Activated CD8-positive, alpha-beta T cell treated with anti-CD3 and anti-CD28 coated beads for 36 hours (primary cell): ENCODE results near the gene OR2A25. TPM values are rescaled to one million over a fixed set of nuclear protein-coding genes. Genes with fewer than 3 reads are reported as not detected.
"Not testable (repeated sequence)": the region's sequence is repeated elsewhere in the genome, so short reads cannot be mapped to it uniquely, and the experiment has no call there.

Experiments
- ATAC-seq: fragments of 200-7000 bp; cut with Tn5 transposase; one replicate; pipeline ENCODE4 v1.10.0; 2021; ENCODE audit warnings: mild to moderate bottlenecking, moderate library complexity
- CTCF ChIA-PET: fragments of 350-600 bp; sonication (Branson Sonifier 250); formaldehyde crosslinking; loops from one replicate; lab custom pipeline; 2021; ENCODE audit warnings: antibody characterized with exemption; lab: Charles Lee
- POLR2A ChIA-PET: fragments of 350-600 bp; sonication (Branson Sonifier 250); formaldehyde crosslinking; loops from one replicate; lab custom pipeline; 2021; ENCODE audit warnings: antibody characterized with exemption; lab: Charles Lee
- DNase-seq: peaks from one replicate; pipeline ENCODE4 v3.0.0-alpha.2; 2020
- H3K27ac Mint-ChIP-seq: one replicate; pipeline ENCODE4 v1.8.0; 2021; ENCODE audit warnings: mild to moderate bottlenecking, mixed read lengths
- H3K27me3 Mint-ChIP-seq: one replicate; pipeline ENCODE4 v1.8.0; 2021; ENCODE audit warnings: mixed read lengths
- H3K36me3 Mint-ChIP-seq: one replicate; pipeline ENCODE4 v1.8.0; 2021; ENCODE audit warnings: low read depth, mixed read lengths
- H3K4me1 Mint-ChIP-seq: one replicate; pipeline ENCODE4 v1.8.0; 2021; ENCODE audit warnings: low read depth, mixed read lengths
- H3K4me3 Mint-ChIP-seq: one replicate; pipeline ENCODE4 v1.8.0; 2021; ENCODE audit warnings: mild to moderate bottlenecking, moderate library complexity, mixed read lengths
- H3K9me3 Mint-ChIP-seq: one replicate; pipeline ENCODE4 v1.8.0; 2021; ENCODE audit warnings: mixed read lengths
- CTCF ChIP-seq: fragments of 200-600 bp; IDR thresholded peaks from one replicate; pipeline ENCODE4 v1.8.0; 2022; ENCODE audit warnings: antibody characterized with exemption, mild to moderate bottlenecking
- intact Hi-C: fragments of 100-400 bp; cut with micrococcal nuclease; formaldehyde crosslinking; loops from one replicate; pipeline ENCODE4 v1.10.0; 2022
- total RNA-seq, 2 experiments: library from RNA; stranded (reverse); gene quantifications; one replicate each; pipeline ENCODE4 v1.2.3, GENCODE V29; 2021

The OR2A25 gene
- total RNA-seq, 2 experiments from 2014 or later = not detected

- DNase-seq (no peak), ATAC-seq (no peak)
- Mint-ChIP-seq H3K27me3 (peaks cover 10% of the 10 kb centered on the region), H3K36me3 (no peaks in the 10 kb centered on the region), H3K4me1 (no peaks in the 10 kb centered on the region), H3K27ac (no peak within 1 kb of the TSS), H3K9me3 (no peaks in the 10 kb centered on the region), H3K4me3 (no peak within 1 kb of the TSS)
- no peak for TF ChIP-seq CTCF
- ChIA-PET CTCF (no interaction called here), POLR2A (no interaction called here)
- intact Hi-C loops = no loop called here
These were observed 21.0 kb upstream of the OR2A25 start, which contains the start of gene OR2A5 for GRCh38 chr7:144048648-144049047. Gene OR2A5, plus strand, starts transcription at chr7:144048948. Its CDS starts 1,454 bp downstream, at chr7:144050402.

DNA sequence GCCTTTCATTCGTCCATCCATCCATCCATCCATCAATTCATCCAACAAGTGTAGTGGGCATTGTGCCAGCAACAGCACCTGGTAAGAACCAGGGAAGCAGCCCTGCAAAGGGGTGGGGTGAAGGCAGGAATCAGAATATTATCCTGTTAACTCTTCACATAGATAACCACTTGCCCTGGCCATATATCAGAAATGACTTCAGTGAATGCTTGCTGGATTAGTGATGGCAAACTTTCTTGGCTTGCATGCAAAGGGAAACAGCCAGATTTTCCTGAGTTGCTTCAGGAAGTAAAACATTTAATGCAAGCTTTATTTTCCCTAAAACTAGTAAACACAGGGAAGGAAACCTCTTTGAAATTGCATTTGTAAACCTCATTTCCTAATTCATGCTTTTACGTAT is 20.1 kb upstream of the OR2A25 start:
- H3K36me3 Mint-ChIP-seq = no peaks in the 10 kb centered on the region
- DNase-seq = no peak
- intact Hi-C loops = no loop called here
- no peak overlapping the region for H3K27ac Mint-ChIP-seq
- TF ChIP-seq CTCF = no peak
- H3K4me1 Mint-ChIP-seq = no peaks in the 10 kb centered on the region
- ChIA-PET CTCF (no interaction called here), POLR2A (no interaction called here)
- H3K27me3 Mint-ChIP-seq = peaks cover 12% of the 10 kb centered on the region
- no peak for ATAC-seq
- H3K4me3 Mint-ChIP-seq = no peak overlapping the region
- no peaks in the 10 kb centered on the region for H3K9me3 Mint-ChIP-seq

- DNase-seq (no peak), ATAC-seq (no peak)
- Mint-ChIP-seq H3K27me3 (peaks cover 12% of the 10 kb centered on the region), H3K4me3 (no peak overlapping the region), H3K36me3 (no peaks in the 10 kb centered on the region), H3K9me3 (no peaks in the 10 kb centered on the region), H3K27ac (no peak overlapping the region), H3K4me1 (no peaks in the 10 kb centered on the region)
- intact Hi-C loops = no loop called here
- TF ChIP-seq CTCF = no peak
- ChIA-PET POLR2A (no interaction called here), CTCF (no interaction called here)
These were observed 19.5 kb upstream of the OR2A25 start for GRCh38 chr7:144050093-144050492.

- H3K4me1 Mint-ChIP-seq, H3K36me3 Mint-ChIP-seq, POLR2A ChIA-PET, intact Hi-C loops, H3K9me3 Mint-ChIP-seq, H3K27ac Mint-ChIP-seq, DNase-seq, CTCF ChIA-PET, H3K4me3 Mint-ChIP-seq, ATAC-seq: not testable (repeated sequence)
- H3K27me3 Mint-ChIP-seq = peaks cover 12% of the 10 kb centered on the region
These were observed 18.7 kb upstream of the OR2A25 start for GRCh38 chr7:144050884-144051283.

- intact Hi-C loops = loop anchor here (2.0 kb wide), 1 partner anchor 69 kb away; no protein-coding TSS in a partner anchor
- TF ChIP-seq CTCF = no peak
- H3K27ac Mint-ChIP-seq = no peak overlapping the region
- POLR2A ChIA-PET = no interaction called here
- H3K4me1 Mint-ChIP-seq = no peaks in the 10 kb centered on the region
- DNase-seq = no peak
- peaks cover 4% of the 10 kb centered on the region for H3K9me3 Mint-ChIP-seq
- H3K4me3 Mint-ChIP-seq = no peak overlapping the region
- CTCF ChIA-PET = no interaction called here
- no peak for ATAC-seq
- no peaks in the 10 kb centered on the region for H3K36me3 Mint-ChIP-seq
- H3K27me3 Mint-ChIP-seq = peaks cover 8% of the 10 kb centered on the region
These were observed 11.7 kb upstream of the OR2A25 start for GRCh38 chr7:144057954-144058353.
